ENCODE measurements around the gene SIGLEC1.

The SIGLEC1 gene

GRCh38 chr20:3691897-3692296, 20.5 kb downstream of the SIGLEC1 start:
- no peak overlapping the region for H3K4me3 ChIP-seq (ENCODE audit: low read length)
- H3K9ac ChIP-seq (ENCODE audit: low read depth, low read length): no peak overlapping the region
- H3K9me3 ChIP-seq (ENCODE audit: insufficient read depth, low read depth, low read length): no peaks in the 10 kb centered on the region
- no peaks in the 10 kb centered on the region for H3K27me3 ChIP-seq (ENCODE audit: insufficient read depth, low read length)
- no peaks in the 10 kb centered on the region for H3K4me1 ChIP-seq (ENCODE audit: insufficient read depth, low read length)
- no peaks in the 10 kb centered on the region for H3K36me3 ChIP-seq (ENCODE audit: insufficient read depth, low read depth, low read length)
- no peak overlapping the region for H3K27ac ChIP-seq (ENCODE audit: low read length)

GRCh38 chr20:3691306-3691705, 21.1 kb downstream of the SIGLEC1 start:
- no peaks in the 10 kb centered on the region for H3K36me3 ChIP-seq (ENCODE audit: insufficient read depth, low read depth, low read length)
- 0 out of 2 replicates have a peak, but pooled peaks cover under 1% of the 10 kb centered on the region for H3K27me3 ChIP-seq (ENCODE audit: insufficient read depth, low read length)
- no peaks in the 10 kb centered on the region for H3K4me1 ChIP-seq (ENCODE audit: insufficient read depth, low read length)
- H3K9ac ChIP-seq (ENCODE audit: low read depth, low read length): no peak overlapping the region
- no peak overlapping the region for H3K4me3 ChIP-seq (ENCODE audit: low read length)
- no peak overlapping the region for H3K27ac ChIP-seq (ENCODE audit: low read length)
- H3K9me3 ChIP-seq (ENCODE audit: insufficient read depth, low read depth, low read length): no peaks in the 10 kb centered on the region

- Histone ChIP-seq H3K9ac (ENCODE audit: low read depth, low read length) (no peak overlapping the region), H3K36me3 (ENCODE audit: insufficient read depth, low read depth, low read length) (no peaks in the 10 kb centered on the region), H3K9me3 (ENCODE audit: insufficient read depth, low read depth, low read length) (no peaks in the 10 kb centered on the region), H3K4me1 (ENCODE audit: insufficient read depth, low read length) (no peaks in the 10 kb centered on the region; the same call in 1 of the 2 replicates), H3K4me3 (ENCODE audit: low read length) (no peak overlapping the region), H3K27ac (ENCODE audit: low read length) (no peak overlapping the region), H3K27me3 (ENCODE audit: insufficient read depth, low read length) (peaks cover 9% of the 10 kb centered on the region; the same call in 1 of the 2 replicates)
Measured at GRCh38 chr20:3690413-3690812, 22.0 kb downstream of the SIGLEC1 start.

- H3K36me3 ChIP-seq (ENCODE audit: insufficient read depth, low read depth, low read length): no peaks in the 10 kb centered on the region
Measured at GRCh38 chr20:3689978-3690377, 22.4 kb downstream of the SIGLEC1 start.

GRCh38 chr20:3687655-3688054, 24.7 kb downstream of the SIGLEC1 start:
- H3K27me3 ChIP-seq (ENCODE audit: insufficient read depth, low read length): peaks cover 27% of the 10 kb centered on the region
- no peaks in the 10 kb centered on the region for H3K36me3 ChIP-seq (ENCODE audit: insufficient read depth, low read depth, low read length)
- no peak overlapping the region for H3K4me3 ChIP-seq (ENCODE audit: low read length)
- H3K9ac ChIP-seq (ENCODE audit: low read depth, low read length): no peak overlapping the region
- no peaks in the 10 kb centered on the region for H3K9me3 ChIP-seq (ENCODE audit: insufficient read depth, low read depth, low read length)
- peaks cover 9% of the 10 kb centered on the region; the same call in 1 of the 2 replicates for H3K4me1 ChIP-seq (ENCODE audit: insufficient read depth, low read length)
- no peak overlapping the region for H3K27ac ChIP-seq (ENCODE audit: low read length)

More at GRCh38 chr20:3689978-3690377, 22.4 kb downstream of the SIGLEC1 start:
- Histone ChIP-seq H3K27me3 (ENCODE audit: insufficient read depth, low read length) (peaks cover 14% of the 10 kb centered on the region; the same call in 1 of the 2 replicates), H3K27ac (ENCODE audit: low read length) (no peak overlapping the region), H3K9me3 (ENCODE audit: insufficient read depth, low read depth, low read length) (no peaks in the 10 kb centered on the region), H3K4me1 (ENCODE audit: insufficient read depth, low read length) (peaks cover 3% of the 10 kb centered on the region; the same call in 1 of the 2 replicates), H3K9ac (ENCODE audit: low read depth, low read length) (no peak overlapping the region), H3K4me3 (ENCODE audit: low read length) (no peak overlapping the region)

GRCh38 chr20:3686867-3687321, 25.5 kb downstream of the SIGLEC1 start:
- H3K27me3 ChIP-seq (ENCODE audit: insufficient read depth, low read length): peaks cover 33% of the 10 kb centered on the region
- peaks cover 9% of the 10 kb centered on the region; the same call in 1 of the 2 replicates for H3K4me1 ChIP-seq (ENCODE audit: insufficient read depth, low read length)
- no peaks in the 10 kb centered on the region for H3K36me3 ChIP-seq (ENCODE audit: insufficient read depth, low read depth, low read length)
- no peak overlapping the region for H3K4me3 ChIP-seq (ENCODE audit: low read length)
- no peaks in the 10 kb centered on the region for H3K9me3 ChIP-seq (ENCODE audit: insufficient read depth, low read depth, low read length)
- no peak overlapping the region for H3K27ac ChIP-seq (ENCODE audit: low read length)
- H3K9ac ChIP-seq (ENCODE audit: low read depth, low read length): no peak overlapping the region

GRCh38 chr20:3686421-3686820, 26.0 kb downstream of the SIGLEC1 start:
- H3K4me3 ChIP-seq (ENCODE audit: low read length): no peak overlapping the region
- H3K27me3 ChIP-seq (ENCODE audit: insufficient read depth, low read length): peaks cover 37% of the 10 kb centered on the region
- no peaks in the 10 kb centered on the region for H3K36me3 ChIP-seq (ENCODE audit: insufficient read depth, low read depth, low read length)
- H3K9ac ChIP-seq (ENCODE audit: low read depth, low read length): no peak overlapping the region
- no peak overlapping the region for H3K27ac ChIP-seq (ENCODE audit: low read length)
- peaks cover 9% of the 10 kb centered on the region; the same call in 1 of the 2 replicates for H3K4me1 ChIP-seq (ENCODE audit: insufficient read depth, low read length)
- no peaks in the 10 kb centered on the region for H3K9me3 ChIP-seq (ENCODE audit: insufficient read depth, low read depth, low read length)

GRCh38 chr20:3685341-3685740, 27.1 kb downstream of the SIGLEC1 start:
- H3K4me3 ChIP-seq (ENCODE audit: low read length): no peak overlapping the region
- H3K4me1 ChIP-seq (ENCODE audit: insufficient read depth, low read length): peaks cover 12% of the 10 kb centered on the region; the same call in 1 of the 2 replicates
- no peaks in the 10 kb centered on the region for H3K36me3 ChIP-seq (ENCODE audit: insufficient read depth, low read depth, low read length)
- H3K27ac ChIP-seq (ENCODE audit: low read length): no peak overlapping the region
- H3K27me3 ChIP-seq (ENCODE audit: insufficient read depth, low read length): peaks cover 48% of the 10 kb centered on the region
- no peaks in the 10 kb centered on the region for H3K9me3 ChIP-seq (ENCODE audit: insufficient read depth, low read depth, low read length)
- H3K9ac ChIP-seq (ENCODE audit: low read depth, low read length): no peak overlapping the region

GRCh38 chr20:3681931-3682781, 30.2 kb downstream of the SIGLEC1 start, which contains the start of gene ADAM33:
TSS of gene ADAM33 (minus strand) at chr20:3682010. CDS start at chr20:3682004, 6 bp downstream.
- no peak within 1 kb of the TSS for H3K27ac ChIP-seq (ENCODE audit: low read length)
- H3K36me3 ChIP-seq (ENCODE audit: insufficient read depth, low read depth, low read length): no peaks in the 10 kb centered on the region
- peaks cover 15% of the 10 kb centered on the region; the same call in 1 of the 2 replicates for H3K4me1 ChIP-seq (ENCODE audit: insufficient read depth, low read length)
- H3K9me3 ChIP-seq (ENCODE audit: insufficient read depth, low read depth, low read length): no peaks in the 10 kb centered on the region
- H3K9ac ChIP-seq (ENCODE audit: low read depth, low read length): peak within 1 kb of the TSS; percentile 48; the same call in 1 of the 2 replicates
- peaks cover 49% of the 10 kb centered on the region for H3K27me3 ChIP-seq (ENCODE audit: insufficient read depth, low read length)
- peak within 1 kb of the TSS; percentile 74 for H3K4me3 ChIP-seq (ENCODE audit: low read length)

- peaks cover 49% of the 10 kb centered on the region for H3K27me3 ChIP-seq (ENCODE audit: insufficient read depth, low read length)
- peak overlapping the region; percentile 58; the same call in 1 of the 2 replicates for H3K4me3 ChIP-seq (ENCODE audit: low read length)
Measured at GRCh38 chr20:3681352-3681930, 31.0 kb downstream of the SIGLEC1 start.

GRCh38 chr20:3680701-3681351, 31.6 kb downstream of the SIGLEC1 start:
- H3K27ac ChIP-seq (ENCODE audit: low read length): no peak overlapping the region
- peaks cover 15% of the 10 kb centered on the region; the same call in 1 of the 2 replicates for H3K4me1 ChIP-seq (ENCODE audit: insufficient read depth, low read length)
- H3K4me3 ChIP-seq (ENCODE audit: low read length): peak overlapping the region; percentile 58; the same call in 1 of the 2 replicates
- H3K36me3 ChIP-seq (ENCODE audit: insufficient read depth, low read depth, low read length): no peaks in the 10 kb centered on the region
- H3K27me3 ChIP-seq (ENCODE audit: insufficient read depth, low read length): peaks cover 44% of the 10 kb centered on the region
- H3K9ac ChIP-seq (ENCODE audit: low read depth, low read length): no peak overlapping the region
- no peaks in the 10 kb centered on the region for H3K9me3 ChIP-seq (ENCODE audit: insufficient read depth, low read depth, low read length)

More at GRCh38 chr20:3681352-3681930, 31.0 kb downstream of the SIGLEC1 start:
- H3K9ac ChIP-seq (ENCODE audit: low read depth, low read length): no peak overlapping the region
- no peak overlapping the region for H3K27ac ChIP-seq (ENCODE audit: low read length)
- no peaks in the 10 kb centered on the region for H3K36me3 ChIP-seq (ENCODE audit: insufficient read depth, low read depth, low read length)
- H3K4me1 ChIP-seq (ENCODE audit: insufficient read depth, low read length): peaks cover 15% of the 10 kb centered on the region; the same call in 1 of the 2 replicates
- H3K9me3 ChIP-seq (ENCODE audit: insufficient read depth, low read depth, low read length): no peaks in the 10 kb centered on the region

All from iPS-20b (cell line).